Peyer's patch (tissue), 4 donors: Measurements from ENCODE around the gene MT1X. TPM values are rescaled to one million over a fixed set of nuclear protein-coding genes. Genes with fewer than 3 reads are reported as not detected.

Source experiments
- DNase-seq, 3 donors: peaks; one replicate each; pipeline ENCODE4 v3.0.0-alpha.2; 2017 to 2019
- H3K27ac ChIP-seq, 4 donors: fragments of 200-600 bp; sonication (generic); one replicate each; pipeline ENCODE4 v1.5.1; 2016 to 2019
- H3K27me3 ChIP-seq, 2 donors: fragments of 200-600 bp; sonication (generic); one replicate each; pipeline ENCODE4 v1.5.1; 2019
- H3K36me3 ChIP-seq, 3 donors: fragments of 200-600 bp; sonication (generic); one replicate each; pipeline ENCODE4 v1.5.1; 2016 to 2019
- H3K4me1 ChIP-seq, 4 donors: fragments of 200-600 bp; sonication (generic); one replicate each; pipeline ENCODE4 v1.5.1; 2016 to 2019
- H3K4me3 ChIP-seq, 4 donors: fragments of 200-600 bp; sonication (generic); 1 replicate in 3 of 4; 2 replicates in 1 of 4; pipeline ENCODE4 v1.5.1; 2016 to 2019; ENCODE audit warnings: mild to moderate bottlenecking in 1 of 4
- H3K9me3 ChIP-seq, 4 donors: fragments of 200-600 bp; sonication (generic); one replicate each; pipeline ENCODE4 v1.5.1; 2016 to 2019; ENCODE audit warnings: mild to moderate bottlenecking in 1 of 4
- CTCF ChIP-seq, 6 experiments: fragments of 450-650 bp in 4 of 6; fragments of 200-600 bp in 2 of 6; sonication (generic) in 1 of 6; IDR thresholded peaks; one replicate each; pipeline ENCODE4 v1.5.1; 2017 to 2019; ENCODE audit warnings: antibody characterized with exemption in 6 of 6, mild to moderate bottlenecking in 3 of 6, moderate library complexity in 1 of 6
- POLR2A ChIP-seq, 2 donors: fragments of 450-650 bp; IDR thresholded peaks; one replicate each; pipeline ENCODE4 v1.5.1; 2017; ENCODE audit warnings: antibody characterized with exemption in 2 of 2, mild to moderate bottlenecking in 2 of 2, moderate library complexity in 2 of 2
- total RNA-seq, 4 donors: library from RNA; depleted of rRNA; stranded (reverse); fragments of >200 nt; gene quantifications; one replicate each; pipeline ENCODE4 v1.1.0, GENCODE V29; 2016

MT1X gene
- total RNA-seq, 4 donors from 2014 or later = 121 to 1,155 (median 305) TPM

DNA sequence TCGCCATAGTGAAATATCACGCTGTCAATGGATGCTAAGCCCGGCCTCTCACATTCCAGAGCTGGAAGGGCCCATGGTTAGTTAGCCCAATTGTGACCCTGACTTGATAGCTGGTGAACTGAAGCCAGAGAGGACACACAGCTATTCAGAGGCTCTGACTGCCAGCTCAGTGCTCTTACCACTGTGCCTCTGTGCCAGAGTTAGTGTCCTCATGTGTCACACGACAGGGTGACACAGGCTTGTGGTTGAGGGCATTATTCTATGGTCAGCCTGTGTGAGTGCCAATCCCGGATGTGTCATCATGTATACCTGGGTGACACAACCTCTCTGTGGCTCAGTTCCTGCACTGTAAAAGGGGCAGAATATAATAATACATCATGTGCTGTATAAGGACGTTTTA is 2.5 kb upstream of the MT1X start:
- no peak overlapping the region for H3K4me3 ChIP-seq
- H3K36me3 ChIP-seq = no peaks in the 10 kb centered on the region
- no peaks in the 10 kb centered on the region for H3K9me3 ChIP-seq
- H3K27ac ChIP-seq = no peak overlapping the region
- peaks cover 0 to 6% of the 10 kb centered on the region in 2 donors for H3K27me3 ChIP-seq
- TF ChIP-seq POLR2A (IDR thresholded peaks at IDR 0.05) = no peak
- no peak for TF ChIP-seq CTCF (IDR thresholded peaks at IDR 0.05)
- DNase-seq = no peak
- H3K4me1 ChIP-seq = peaks cover 0 to 26% (median 11%) of the 10 kb centered on the region in 4 donors

- peak overlapping the region; percentile 65 to 80 (median 74) for H3K27ac ChIP-seq
- no peak for TF ChIP-seq POLR2A (IDR thresholded peaks at IDR 0.05)
- no peak for TF ChIP-seq CTCF (IDR thresholded peaks at IDR 0.05)
- DNase-seq = no peak
- H3K4me3 ChIP-seq = peak overlapping the region; percentile 39 to 69 (median 56)
- peaks cover 0 to 17% (median 8%) of the 10 kb centered on the region in 4 donors for H3K4me1 ChIP-seq
- no peaks in the 10 kb centered on the region for H3K27me3 ChIP-seq
- H3K9me3 ChIP-seq = peaks cover 0 to 3% (median 0%) of the 10 kb centered on the region in 4 donors
- no peaks in the 10 kb centered on the region for H3K36me3 ChIP-seq
These were observed 580 bp downstream of the MT1X start for GRCh38 chr16:56682703-56683397.

DNA sequence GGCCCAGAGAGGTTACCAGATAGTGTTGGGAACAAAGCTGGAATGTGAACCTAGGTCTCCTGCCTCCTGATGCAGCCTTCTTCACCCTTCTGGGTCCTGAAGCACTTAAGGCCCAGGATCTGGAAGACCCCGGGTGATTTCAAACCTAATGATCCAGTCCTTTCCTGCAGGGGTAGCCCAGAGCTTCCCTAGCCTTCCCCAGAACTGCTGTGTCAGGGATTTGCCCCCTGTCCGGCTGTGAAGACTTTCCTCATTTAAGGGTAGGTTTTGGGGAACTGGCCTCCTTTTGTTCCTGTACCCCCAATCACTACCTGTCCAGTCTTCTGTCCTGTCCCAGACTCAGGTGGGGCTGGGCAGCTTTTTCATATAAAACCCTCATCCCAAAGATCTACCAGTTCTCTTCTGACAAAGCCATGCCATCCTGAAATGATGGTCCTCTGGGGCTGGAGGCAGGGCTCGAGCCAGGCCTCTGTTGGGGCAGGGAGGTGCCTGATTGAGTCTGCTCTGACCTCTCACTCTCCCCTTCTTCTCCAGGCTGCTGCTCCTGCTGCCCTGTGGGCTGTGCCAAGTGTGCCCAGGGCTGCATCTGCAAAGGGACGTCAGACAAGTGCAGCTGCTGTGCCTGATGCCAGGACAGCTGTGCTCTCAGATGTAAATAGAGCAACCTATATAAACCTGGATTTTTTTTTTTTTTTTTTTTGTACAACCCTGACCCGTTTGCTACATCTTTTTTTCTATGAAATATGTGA is 1.3 kb downstream of the MT1X start:
- no peak overlapping the region for H3K27ac ChIP-seq
- no peaks in the 10 kb centered on the region for H3K27me3 ChIP-seq
- peak overlapping the region; percentile 39 to 69 (median 56) for H3K4me3 ChIP-seq
- no peaks in the 10 kb centered on the region for H3K36me3 ChIP-seq
- peaks cover 0 to 17% (median 8%) of the 10 kb centered on the region in 4 donors for H3K4me1 ChIP-seq
- TF ChIP-seq CTCF (IDR thresholded peaks at IDR 0.05) = no peak
- TF ChIP-seq POLR2A (IDR thresholded peaks at IDR 0.05) = no peak
- H3K9me3 ChIP-seq = peaks cover 0 to 3% (median 0%) of the 10 kb centered on the region in 4 donors
- DNase-seq = no peak

DNA sequence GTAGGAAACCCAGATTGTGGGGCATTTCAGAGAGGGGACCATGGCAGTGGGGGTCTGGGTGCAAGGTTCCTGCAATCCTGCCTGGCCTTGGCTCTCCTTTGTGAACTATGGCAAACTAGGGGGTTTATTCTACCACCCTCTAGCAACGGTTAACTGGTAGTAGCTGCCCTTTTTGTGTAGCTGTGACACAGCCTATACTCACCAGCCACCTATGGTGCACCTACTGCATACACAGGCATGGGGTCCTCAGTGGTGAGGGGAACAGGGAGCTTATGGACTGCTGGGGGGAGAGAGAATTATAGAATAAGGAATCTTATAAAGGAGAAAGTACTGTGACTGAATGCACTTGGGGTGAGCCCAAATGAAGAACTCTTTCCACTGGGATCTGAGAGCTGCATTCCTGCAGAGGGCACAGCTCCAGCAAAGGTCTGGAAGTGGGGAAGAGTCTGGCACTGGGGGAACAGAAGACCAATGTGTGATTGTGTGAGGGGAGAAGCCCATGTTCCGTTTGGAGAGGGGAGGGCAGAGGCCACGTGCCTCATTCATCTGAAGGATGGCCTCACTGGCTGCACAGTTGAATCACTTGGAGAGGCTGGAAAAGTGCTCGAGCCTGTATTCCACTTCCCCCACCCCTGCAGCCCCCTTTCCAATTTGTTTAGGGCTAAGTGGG is 2.1 kb downstream of the MT1X start:
- TF ChIP-seq CTCF (IDR thresholded peaks at IDR 0.05) = no peak
- no peak for TF ChIP-seq POLR2A (IDR thresholded peaks at IDR 0.05)
- no peaks in the 10 kb centered on the region for H3K36me3 ChIP-seq
- H3K4me1 ChIP-seq = peaks cover 0 to 17% (median 8%) of the 10 kb centered on the region in 4 donors
- DNase-seq = no peak
- H3K9me3 ChIP-seq = peaks cover 0 to 3% (median 0%) of the 10 kb centered on the region in 4 donors
- H3K27me3 ChIP-seq = no peaks in the 10 kb centered on the region
- H3K4me3 ChIP-seq = peak overlapping the region in 1 of 4 donors; percentile 69
- peak overlapping the region in 1 of 4 donors; percentile 13 for H3K27ac ChIP-seq

- no peak for TF ChIP-seq POLR2A (IDR thresholded peaks at IDR 0.05)
- TF ChIP-seq CTCF (IDR thresholded peaks at IDR 0.05) = no peak
- Histone ChIP-seq H3K27me3 (no peaks in the 10 kb centered on the region), H3K36me3 (no peaks in the 10 kb centered on the region), H3K4me3 (no peak overlapping the region), H3K27ac (peak overlapping the region in 1 of 4 donors; percentile 13), H3K9me3 (peaks cover 0 to 3% (median 0%) of the 10 kb centered on the region in 4 donors), H3K4me1 (peaks cover 0 to 17% (median 8%) of the 10 kb centered on the region in 4 donors)
- DNase-seq = no peak
These were observed 2.8 kb downstream of the MT1X start for GRCh38 chr16:56684926-56685590.
